Measurements from ENCODE around the gene ALPL. TPM values are rescaled to one million over a fixed set of nuclear protein-coding genes. Genes with fewer than 3 reads are reported as not detected.

Gene ALPL
- total and polyA plus RNA-seq, 10 donors, result 19.5 to 222 (median 58.1) TPM

GRCh38 chr1:21620496-21620895, 111.3 kb downstream of the ALPL start:
- intact Hi-C loops (cut with DNase I; ENCODE audit: low total_unique reads), result no loop called here
- 38 to 52% (median 42%) methylated on average over 13 to 16 of the region's 16 CpGs for WGBS, 5 donors
- no peak overlapping the region for H3K4me3 ChIP-seq
- H3K27ac ChIP-seq, result no peak overlapping the region
- H3K36me3 ChIP-seq, result no peaks in the 10 kb centered on the region
- TF ChIP-seq POLR2A (IDR thresholded peaks at IDR 0.05), result no peak
- TF ChIP-seq POLR2AphosphoS5 (IDR thresholded peaks at IDR 0.05), result no peak
- no peak for TF ChIP-seq CTCF (IDR thresholded peaks at IDR 0.05 in 8 of 11, conservative IDR thresholded peaks at IDR 0.05 in 3 of 11)
- no peak for DNase-seq
- H3K4me1 ChIP-seq, result peaks cover 0 to 15% (median 7%) of the 10 kb centered on the region in 6 donors
- H3K9me3 ChIP-seq, result no peaks in the 10 kb centered on the region
- H3K27me3 ChIP-seq (replicated peaks in 1 of 7), result peaks cover 0 to 58% (median 15%) of the 10 kb centered on the region in 7 donors

GRCh38 chr1:21621051-21621450, 111.8 kb downstream of the ALPL start:
- Histone ChIP-seq H3K27ac (no peak overlapping the region), H3K9me3 (no peaks in the 10 kb centered on the region), H3K4me1 (peaks cover 0 to 15% (median 7%) of the 10 kb centered on the region in 6 donors), H3K4me3 (no peak overlapping the region), H3K36me3 (no peaks in the 10 kb centered on the region), H3K27me3 (replicated peaks in 1 of 7) (peaks cover 0 to 58% (median 15%) of the 10 kb centered on the region in 7 donors)
- intact Hi-C loops (cut with DNase I; ENCODE audit: low total_unique reads), result no loop called here
- 68 to 89% (median 86%) methylated on average over 7 of the region's 7 CpGs for WGBS, 5 donors
- no peak for DNase-seq
- no peak for TF ChIP-seq POLR2A (IDR thresholded peaks at IDR 0.05)
- TF ChIP-seq POLR2AphosphoS5 (IDR thresholded peaks at IDR 0.05), result no peak
- no peak for TF ChIP-seq CTCF (IDR thresholded peaks at IDR 0.05 in 8 of 11, conservative IDR thresholded peaks at IDR 0.05 in 3 of 11)

GRCh38 chr1:21621761-21622436, 112.7 kb downstream of the ALPL start:
- Histone ChIP-seq H3K27ac (no peak overlapping the region), H3K9me3 (no peaks in the 10 kb centered on the region), H3K4me1 (peaks cover 0 to 15% (median 7%) of the 10 kb centered on the region in 6 donors), H3K36me3 (no peaks in the 10 kb centered on the region), H3K27me3 (replicated peaks in 1 of 7) (peaks cover 0 to 67% (median 15%) of the 10 kb centered on the region in 7 donors), H3K4me3 (peak overlapping the region in 3 of 8 donors; percentile 14 to 63 (median 16))
- TF ChIP-seq POLR2AphosphoS5 (IDR thresholded peaks at IDR 0.05), result no peak
- TF ChIP-seq CTCF (IDR thresholded peaks at IDR 0.05 in 8 of 11, conservative IDR thresholded peaks at IDR 0.05 in 3 of 11), result no peak
- no peak for TF ChIP-seq POLR2A (IDR thresholded peaks at IDR 0.05)
- DNase-seq, result no peak
- intact Hi-C loops (cut with DNase I; ENCODE audit: low total_unique reads), result no loop called here
- 33 to 64% (median 36%) methylated on average over 4 to 39 of the region's 39 CpGs for WGBS, 5 donors

GRCh38 chr1:21622466-21623315, 113.5 kb downstream of the ALPL start:
- no peaks in the 10 kb centered on the region for H3K36me3 ChIP-seq
- intact Hi-C loops (cut with DNase I; ENCODE audit: low total_unique reads), result no loop called here
- DNase-seq, result no peak
- H3K4me3 ChIP-seq, result peak overlapping the region in 2 of 8 donors; percentile 16 to 63
- peaks cover 0 to 71% (median 15%) of the 10 kb centered on the region in 7 donors for H3K27me3 ChIP-seq (replicated peaks in 1 of 7)
- H3K4me1 ChIP-seq, result peaks cover 0 to 15% (median 7%) of the 10 kb centered on the region in 6 donors
- TF ChIP-seq CTCF (IDR thresholded peaks at IDR 0.05 in 8 of 11, conservative IDR thresholded peaks at IDR 0.05 in 3 of 11) (no peak), POLR2A (IDR thresholded peaks at IDR 0.05) (no peak), POLR2AphosphoS5 (IDR thresholded peaks at IDR 0.05) (no peak)
- 10 to 63% (median 16%) methylated on average over 10 to 62 of the region's 62 CpGs for WGBS, 5 donors
- H3K27ac ChIP-seq, result no peak overlapping the region
- H3K9me3 ChIP-seq, result no peaks in the 10 kb centered on the region
